MM.1S (cell line): ENCODE measurements around the gene VENTX.

Experiments
- DNase-seq: peaks from one replicate; pipeline ENCODE4 v3.0.0-alpha.2; 2015
- H2AFZ ChIP-seq: fragments of 300-600 bp; sonication (generic); 2 replicates; pipeline ENCODE4 v1.6.0; 2016; ENCODE audit warnings: antibody characterized with exemption, low read length
- H3F3A ChIP-seq: fragments of 300-600 bp; sonication (generic); 2 replicates; pipeline ENCODE4 v1.6.1; 2016; ENCODE audit warnings: mild to moderate bottlenecking, antibody characterized with exemption, low read length, moderate library complexity, mixed read lengths; ENCODE audit not compliant: insufficient read depth
- H3K27ac ChIP-seq: fragments of 300-600 bp; sonication (generic); 2 replicates; pipeline ENCODE4 v1.5.1; 2016; ENCODE audit warnings: mild to moderate bottlenecking, low read length
- H3K27me3 ChIP-seq: fragments of 300-600 bp; sonication (generic); replicated peaks from 2 replicates; pipeline ENCODE4 v1.6.0; 2016; ENCODE audit warnings: low read length; ENCODE audit not compliant: insufficient read depth
- H3K36me3 ChIP-seq: fragments of 300-600 bp; sonication (generic); replicated peaks from 2 replicates; pipeline ENCODE4 v1.6.1; 2016; ENCODE audit warnings: mild to moderate bottlenecking, low read length, mixed read lengths; ENCODE audit not compliant: insufficient read depth
- H3K4me1 ChIP-seq: fragments of 300-600 bp; sonication (generic); 2 replicates; pipeline ENCODE4 v1.6.1; 2016; ENCODE audit warnings: low read length, mixed read lengths
- H3K4me2 ChIP-seq: fragments of 300-600 bp; sonication (generic); 2 replicates; pipeline ENCODE4 v1.6.0; 2016; ENCODE audit warnings: low read depth, low read length
- H3K4me3 ChIP-seq: fragments of 300-600 bp; sonication (generic); 2 replicates; pipeline ENCODE4 v1.5.1; 2016; ENCODE audit warnings: low read length, mixed read lengths
- H3K79me2 ChIP-seq: fragments of 300-600 bp; sonication (generic); 2 replicates; pipeline ENCODE4 v1.6.1; 2016; ENCODE audit warnings: mixed run types, low read length, mixed read lengths
- H3K9ac ChIP-seq: fragments of 300-600 bp; sonication (generic); 2 replicates; pipeline ENCODE4 v1.6.1; 2016; ENCODE audit warnings: low read length, mixed read lengths
- H3K9me2 ChIP-seq: fragments of 300-600 bp; sonication (generic); replicated peaks from 2 replicates; pipeline ENCODE4 v1.6.1; 2016; ENCODE audit warnings: mild to moderate bottlenecking, low read length, mixed read lengths; ENCODE audit not compliant: insufficient read depth
- H3K9me3 ChIP-seq: fragments of 300-600 bp; sonication (generic); replicated peaks from 2 replicates; pipeline ENCODE4 v1.6.1; 2016; ENCODE audit warnings: mild to moderate bottlenecking, low read length, mixed read lengths; ENCODE audit not compliant: insufficient read depth
- H4K20me1 ChIP-seq: fragments of 300-600 bp; sonication (generic); 2 replicates; pipeline ENCODE4 v1.6.1; 2016; ENCODE audit warnings: mild to moderate bottlenecking, low read length, moderate library complexity, mixed read lengths; ENCODE audit not compliant: insufficient read depth
- CTCF ChIP-seq: fragments of 300-600 bp; sonication (generic); IDR thresholded peaks from 2 replicates; pipeline ENCODE4 v1.5.1; 2016; ENCODE audit warnings: antibody characterized with exemption, low read length, mixed read lengths
- EZH2 ChIP-seq: fragments of 300-600 bp; sonication (generic); optimal IDR thresholded peaks from 2 replicates; pipeline ENCODE3; 2017; ENCODE audit warnings: low read depth, mild to moderate bottlenecking, antibody characterized with exemption, low read length, mixed read lengths
- EZH2phosphoT487 ChIP-seq: fragments of 300-600 bp; sonication (generic); IDR thresholded peaks from 2 replicates; pipeline ENCODE4 v1.6.1; 2018; ENCODE audit warnings: antibody characterized with exemption, low read length

VENTX gene

GRCh38 chr10:133235265-133235855 lies 2.3 kb upstream of the VENTX start:
- Histone ChIP-seq H3K27ac (no peak overlapping the region), H3K36me3 (no peaks in the 10 kb centered on the region), H2AFZ (no peak overlapping the region), H3K9me3 (no peaks in the 10 kb centered on the region), H3F3A (no peaks in the 10 kb centered on the region), H3K9ac (no peak overlapping the region), H3K79me2 (no peaks in the 10 kb centered on the region), H3K9me2 (no peaks in the 10 kb centered on the region), H4K20me1 (no peaks in the 10 kb centered on the region), H3K4me3 (no peak overlapping the region), H3K27me3 (peaks cover 70% of the 10 kb centered on the region), H3K4me2 (peak overlapping the region; percentile 6; the same call in 1 of the 2 replicates), H3K4me1 (no peaks in the 10 kb centered on the region)
- no peak for TF ChIP-seq EZH2
- no peak for TF ChIP-seq CTCF
- no peak for TF ChIP-seq EZH2phosphoT487
- no peak for DNase-seq

- no peak for DNase-seq
- no peaks in the 10 kb centered on the region for H3K9me2 ChIP-seq
- H3K79me2 ChIP-seq: no peaks in the 10 kb centered on the region
- no peaks in the 10 kb centered on the region; the same call in 1 of the 2 replicates for H3K4me1 ChIP-seq
- H3K9ac ChIP-seq: no peak overlapping the region
- no peak overlapping the region for H2AFZ ChIP-seq
- TF ChIP-seq EZH2: no peak
- no peak for TF ChIP-seq EZH2phosphoT487
- TF ChIP-seq CTCF: no peak
- peaks cover 74% of the 10 kb centered on the region for H3K27me3 ChIP-seq
- no peaks in the 10 kb centered on the region for H3F3A ChIP-seq
- no peaks in the 10 kb centered on the region for H3K9me3 ChIP-seq
- no peak overlapping the region for H3K4me3 ChIP-seq
- no peaks in the 10 kb centered on the region for H3K36me3 ChIP-seq
- no peak overlapping the region for H3K27ac ChIP-seq
- H3K4me2 ChIP-seq: no peak overlapping the region
- H4K20me1 ChIP-seq: no peaks in the 10 kb centered on the region
These were observed 1.7 kb upstream of the VENTX start for GRCh38 chr10:133235932-133236331.

GRCh38 chr10:133236401-133237240 lies 1.0 kb upstream of the VENTX start:
- H3K9me3 ChIP-seq: no peaks in the 10 kb centered on the region
- no peak overlapping the region for H2AFZ ChIP-seq
- H3K27me3 ChIP-seq: peaks cover 78% of the 10 kb centered on the region
- H3K4me2 ChIP-seq: no peak overlapping the region
- DNase-seq: no peak
- no peaks in the 10 kb centered on the region for H3K79me2 ChIP-seq
- H3K36me3 ChIP-seq: no peaks in the 10 kb centered on the region
- TF ChIP-seq EZH2: no peak
- TF ChIP-seq CTCF: no peak
- TF ChIP-seq EZH2phosphoT487: no peak
- H3K27ac ChIP-seq: no peak overlapping the region
- no peaks in the 10 kb centered on the region for H4K20me1 ChIP-seq
- H3K9ac ChIP-seq: no peak overlapping the region
- no peak overlapping the region for H3K4me3 ChIP-seq
- no peaks in the 10 kb centered on the region for H3F3A ChIP-seq
- H3K4me1 ChIP-seq: no peaks in the 10 kb centered on the region; the same call in 1 of the 2 replicates
- H3K9me2 ChIP-seq: no peaks in the 10 kb centered on the region
